PC-9 (cell line): ENCODE data around the gene TLN1. TPM values are rescaled to one million over a fixed set of nuclear protein-coding genes. Genes with fewer than 3 reads are reported as not detected.

ENCODE experiments used
- BruUV-seq: library from RNA; stranded (reverse); fragments of 400-500 nt; replicated peaks from 2 replicates; lab custom pipeline; 2021; lab: Mats Ljungman, UMichigan
- CTCF ChIA-PET: fragments of 300-600 bp; sonication (Branson Sonifier 250); formaldehyde crosslinking; loops from one replicate; lab custom pipeline; 2022; ENCODE audit warnings: antibody characterized with exemption; lab: Charles Lee
- POLR2A ChIA-PET: fragments of 300-600 bp; sonication (Branson Sonifier 250); formaldehyde crosslinking; loops from one replicate; lab custom pipeline; 2022; ENCODE audit warnings: antibody characterized with exemption; ENCODE audit not compliant: unreplicated experiment; lab: Charles Lee
- DNase-seq, 2 experiments: peaks; one replicate each; pipeline versions ENCODE4 v3.0.0 to v3.0.0-alpha.2; 2015 to 2022; ENCODE audit warnings: mixed read lengths in 1 of 2
- H2AFZ ChIP-seq: fragments of 200-600 bp; sonication (generic); 2 replicates; pipeline ENCODE4 v1.8.1; 2017; ENCODE audit warnings: antibody characterized with exemption
- H3F3A ChIP-seq: fragments of 200-600 bp; sonication (generic); 2 replicates; pipeline ENCODE4 v1.8.1; 2017; ENCODE audit warnings: antibody characterized with exemption, mild to moderate bottlenecking, low read depth; ENCODE audit not compliant: insufficient read depth
- H3K27ac ChIP-seq: fragments of 200-600 bp; sonication (generic); 2 replicates; pipeline ENCODE4 v1.6.1; 2016; ENCODE audit warnings: mixed run types
- H3K27me3 ChIP-seq: fragments of 200-600 bp; sonication (generic); 2 replicates; pipeline ENCODE4 v1.6.1; 2016; ENCODE audit warnings: low read depth, mixed run types; ENCODE audit not compliant: insufficient read depth
- H3K36me3 ChIP-seq: fragments of 200-600 bp; sonication (generic); 2 replicates; pipeline ENCODE4 v1.6.1; 2016; ENCODE audit warnings: low read depth, mixed run types
- H3K4me1 ChIP-seq: fragments of 200-600 bp; sonication (generic); replicated peaks from 2 replicates; pipeline ENCODE4 v1.6.1; 2016; ENCODE audit warnings: mixed run types; ENCODE audit not compliant: insufficient read depth
- H3K4me2 ChIP-seq: fragments of 200-600 bp; sonication (generic); 2 replicates; pipeline ENCODE4 v1.6.1; 2017; ENCODE audit warnings: mixed run types
- H3K4me3 ChIP-seq: fragments of 200-600 bp; sonication (generic); 2 replicates; pipeline ENCODE4 v1.6.1; 2016; ENCODE audit warnings: mixed run types
- H3K79me2 ChIP-seq: fragments of 200-600 bp; sonication (generic); 2 replicates; pipeline ENCODE4 v1.6.1; 2017; ENCODE audit warnings: low read depth, mixed run types
- H3K9me2 ChIP-seq: fragments of 200-600 bp; sonication (generic); 2 replicates; pipeline ENCODE4 v1.8.1; 2017; ENCODE audit warnings: mild to moderate bottlenecking; ENCODE audit not compliant: insufficient read depth
- H3K9me3 ChIP-seq: fragments of 200-600 bp; sonication (generic); 2 replicates; pipeline ENCODE4 v1.8.1; 2016; ENCODE audit warnings: low read depth; ENCODE audit not compliant: insufficient read depth
- H4K20me1 ChIP-seq: fragments of 200-600 bp; sonication (generic); 2 replicates; pipeline ENCODE4 v1.8.1; 2017; ENCODE audit not compliant: insufficient read depth
- EZH2 ChIP-seq: fragments of 200-600 bp; sonication (generic); IDR thresholded peaks from 2 replicates; pipeline ENCODE4 v1.8.0; 2017; ENCODE audit warnings: antibody characterized with exemption, low read depth
- intact Hi-C: fragments of 100-400 bp; cut with micrococcal nuclease; formaldehyde crosslinking; loops from one replicate; pipeline ENCODE4 v1.10.0; 2022; ENCODE audit not compliant: unreplicated experiment
- total RNA-seq: library from RNA; stranded (reverse); gene quantifications from 2 replicates; pipeline ENCODE4 v1.2.3, GENCODE V29; 2021
- TF ChIP-seq, protein P1 (sequence below): fragments of 200-600 bp; sonication (generic); conservative IDR thresholded peaks from 2 replicates; pipeline ENCODE4 v1.6.1; 2017; ENCODE audit warnings: mixed run types, antibody characterized with exemption, mild to moderate bottlenecking, moderate library complexity

Gene TLN1
- total RNA-seq, 1 experiment from 2014 or later = 101 TPM

GRCh38 chr9:35767458-35767857, 35.5 kb upstream of the TLN1 start:
- Histone ChIP-seq H3K4me2 (no peak overlapping the region), H3K79me2 (no peaks in the 10 kb centered on the region), H3K4me3 (no peak overlapping the region), H3F3A (peaks cover 16% of the 10 kb centered on the region), H2AFZ (no peak overlapping the region), H4K20me1 (no peaks in the 10 kb centered on the region), H3K36me3 (no peaks in the 10 kb centered on the region), H3K4me1 (peaks cover 21% of the 10 kb centered on the region), H3K9me3 (no peaks in the 10 kb centered on the region), H3K27ac (no peak overlapping the region), H3K9me2 (no peaks in the 10 kb centered on the region), H3K27me3 (no peaks in the 10 kb centered on the region)
- no TSS peak for BruUV-seq
- ChIA-PET CTCF (interaction anchor here (0.7 kb wide), 1 partner anchor 121 kb away, joined by 4 read pairs; no protein-coding TSS in a partner anchor), POLR2A (no interaction called here)
- no peak for TF ChIP-seq EZH2
- TF ChIP-seq, protein P1, sequence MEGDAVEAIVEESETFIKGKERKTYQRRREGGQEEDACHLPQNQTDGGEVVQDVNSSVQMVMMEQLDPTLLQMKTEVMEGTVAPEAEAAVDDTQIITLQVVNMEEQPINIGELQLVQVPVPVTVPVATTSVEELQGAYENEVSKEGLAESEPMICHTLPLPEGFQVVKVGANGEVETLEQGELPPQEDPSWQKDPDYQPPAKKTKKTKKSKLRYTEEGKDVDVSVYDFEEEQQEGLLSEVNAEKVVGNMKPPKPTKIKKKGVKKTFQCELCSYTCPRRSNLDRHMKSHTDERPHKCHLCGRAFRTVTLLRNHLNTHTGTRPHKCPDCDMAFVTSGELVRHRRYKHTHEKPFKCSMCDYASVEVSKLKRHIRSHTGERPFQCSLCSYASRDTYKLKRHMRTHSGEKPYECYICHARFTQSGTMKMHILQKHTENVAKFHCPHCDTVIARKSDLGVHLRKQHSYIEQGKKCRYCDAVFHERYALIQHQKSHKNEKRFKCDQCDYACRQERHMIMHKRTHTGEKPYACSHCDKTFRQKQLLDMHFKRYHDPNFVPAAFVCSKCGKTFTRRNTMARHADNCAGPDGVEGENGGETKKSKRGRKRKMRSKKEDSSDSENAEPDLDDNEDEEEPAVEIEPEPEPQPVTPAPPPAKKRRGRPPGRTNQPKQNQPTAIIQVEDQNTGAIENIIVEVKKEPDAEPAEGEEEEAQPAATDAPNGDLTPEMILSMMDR = no peak
- DNase-seq = no peak
- intact Hi-C loops = no loop called here

DNA sequence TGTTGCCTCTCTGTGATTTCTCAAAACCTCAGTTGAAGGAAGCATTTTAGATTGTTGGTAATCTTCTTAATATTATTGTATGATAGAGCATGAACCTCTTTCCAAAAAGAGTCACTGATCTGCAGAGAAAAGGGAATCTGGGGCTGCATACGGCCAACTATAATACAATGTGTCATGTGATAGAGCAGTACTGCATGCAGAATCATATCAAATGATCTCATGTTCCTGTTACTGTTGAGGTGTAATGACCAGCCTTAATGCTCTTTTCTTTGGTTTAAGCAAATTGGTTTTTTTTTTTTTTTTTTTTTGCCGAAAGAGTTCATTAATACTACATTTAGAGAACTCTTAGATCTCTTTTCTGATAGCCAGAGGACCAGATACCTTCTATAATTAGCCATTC, 35.0 kb upstream of the TLN1 start:
- no peak overlapping the region for H3K4me3 ChIP-seq
- H3K4me2 ChIP-seq = no peak overlapping the region
- CTCF ChIA-PET = no interaction called here
- peaks cover 12% of the 10 kb centered on the region for H3F3A ChIP-seq
- no peak overlapping the region for H3K27ac ChIP-seq
- POLR2A ChIA-PET = no interaction called here
- no peak for TF ChIP-seq EZH2
- TF ChIP-seq, protein P1 = no peak
- intact Hi-C loops = no loop called here
- H3K9me2 ChIP-seq = no peaks in the 10 kb centered on the region
- H3K27me3 ChIP-seq = no peaks in the 10 kb centered on the region
- H3K36me3 ChIP-seq = no peaks in the 10 kb centered on the region
- no TSS peak for BruUV-seq
- H4K20me1 ChIP-seq = no peaks in the 10 kb centered on the region
- H3K79me2 ChIP-seq = 0 out of 2 replicates have a peak, but pooled peaks cover under 1% of the 10 kb centered on the region
- H2AFZ ChIP-seq = no peak overlapping the region
- peaks cover 16% of the 10 kb centered on the region for H3K4me1 ChIP-seq
- no peak for DNase-seq
- H3K9me3 ChIP-seq = no peaks in the 10 kb centered on the region

- DNase-seq = no peak
Measured at GRCh38 chr9:35763803-35764202, 31.8 kb upstream of the TLN1 start.

More at GRCh38 chr9:35763803-35764202, 31.8 kb upstream of the TLN1 start:
- H3K36me3 ChIP-seq = no peaks in the 10 kb centered on the region
- intact Hi-C loops = no loop called here
- no peaks in the 10 kb centered on the region for H3K9me2 ChIP-seq
- TF ChIP-seq, protein P1 = no peak
- H3K4me2 ChIP-seq = no peak overlapping the region
- H3F3A ChIP-seq = peaks cover 3% of the 10 kb centered on the region; the same call in 1 of the 2 replicates
- no peaks in the 10 kb centered on the region for H3K9me3 ChIP-seq
- no peak overlapping the region for H3K27ac ChIP-seq
- no peaks in the 10 kb centered on the region for H4K20me1 ChIP-seq
- H3K27me3 ChIP-seq = no peaks in the 10 kb centered on the region
- H2AFZ ChIP-seq = no peak overlapping the region
- peaks cover 5% of the 10 kb centered on the region for H3K4me1 ChIP-seq
- H3K4me3 ChIP-seq = no peak overlapping the region
- POLR2A ChIA-PET = no interaction called here
- BruUV-seq = no TSS peak
- CTCF ChIA-PET = no interaction called here
- H3K79me2 ChIP-seq = peaks cover 26% of the 10 kb centered on the region
